Measurements from ENCODE around the gene INSL6. TPM values are rescaled to one million over a fixed set of nuclear protein-coding genes. Genes with fewer than 3 reads are reported as not detected.

Gene INSL6
- polyA plus RNA-seq, 1 of the 3 experiments (the other 2 are of a cell fraction) = not detected

- H3K9ac ChIP-seq = no peak overlapping the region
- no peak overlapping the region for H3K4me2 ChIP-seq
- no peak overlapping the region for H3K27ac ChIP-seq (ENCODE audit: low read depth in 2 of 2, low read length in 1 of 2)
- H3K79me2 ChIP-seq (ENCODE audit: insufficient read depth) = no peaks in the 10 kb centered on the region
- POLR2A ChIA-PET = no interaction called here
- H3K4me1 ChIP-seq (ENCODE audit: control insufficient read depth in 1 of 2, insufficient read depth in 2 of 2, low read depth in 1 of 2, low read length in 1 of 2) = no peaks in the 10 kb centered on the region
- peak; percentile 6 for DNase-seq
- peaks cover 5 to 10% of the 10 kb centered on the region in 2 experiments for H3K36me3 ChIP-seq (replicated peaks in 1 of 2; ENCODE audit: control insufficient read depth in 1 of 2, insufficient read depth in 2 of 2, low read length in 1 of 2)
- CTCF ChIA-PET = no interaction called here
- TF ChIP-seq SMC3 (IDR thresholded peaks at IDR 0.05; ENCODE audit: low read depth, low read length) = no peak
- no peak for TF ChIP-seq PBX3 (IDR thresholded peaks at IDR 0.05)
- TF ChIP-seq MXI1 (IDR thresholded peaks at IDR 0.05; ENCODE audit: low read depth, low read length) = no peak
- TF ChIP-seq GABPA (IDR thresholded peaks at IDR 0.05; ENCODE audit: low read depth) = no peak
- TF ChIP-seq MAX (IDR thresholded peaks at IDR 0.05; ENCODE audit: low read depth) = no peak
- no peak for TF ChIP-seq MEF2A (IDR thresholded peaks at IDR 0.05; ENCODE audit: borderline replicate concordance, low read depth)
- H3K9me2 ChIP-seq = peaks cover 3% of the 10 kb centered on the region; the same call in 1 of the 2 replicates
- H3F3A ChIP-seq (replicated peaks; ENCODE audit: insufficient read depth) = peaks cover 6% of the 10 kb centered on the region
- no peaks in the 10 kb centered on the region for H3K9me3 ChIP-seq
- H3K4me3 ChIP-seq (ENCODE audit: low read depth in 2 of 2, low read length in 1 of 2) = no peak overlapping the region
- no peak overlapping the region for H2AFZ ChIP-seq (ENCODE audit: low read depth)
- no peaks in the 10 kb centered on the region for H4K20me1 ChIP-seq (ENCODE audit: insufficient read depth)
- no peaks in the 10 kb centered on the region for H3K27me3 ChIP-seq (ENCODE audit: insufficient read depth)
- 94% methylated on average over 12 of the region's 22 CpGs for WGBS (ENCODE audit: low lambda C conversion rate)
Observed at GRCh38 chr9:5113994-5114748, 71.3 kb downstream of the INSL6 start.

Small RNAs within 50 kb of the gene (small RNA-seq; reads per million reads assigned to genes)
- gene AL133547.1 = 0 reads per million in 7 experiments

Other genes with a start within 250 kb of the INSL6 start
- gene JAK2, start 200.4 kb downstream of the INSL6 start, polyA plus RNA-seq (2012; rRNA removed) = 1.3 and 2.3 TPM in 2 replicates
- gene INSL4, start 45.8 kb upstream of the INSL6 start, polyA plus RNA-seq (2012; rRNA removed) = not detected in 2 replicates
- 0.50 and 0.51 TPM in 2 replicates for gene RLN2, start 119.1 kb upstream of the INSL6 start, polyA plus RNA-seq (2012; rRNA removed)
- gene RLN1, start 154.2 kb upstream of the INSL6 start, polyA plus RNA-seq (2012; rRNA removed) = 0.23 and 0.37 TPM in 2 replicates